Epidermal melanocyte (primary cell): ENCODE results near the gene GINS1.

ENCODE experiments used
- DNase-seq: peaks from one replicate; pipeline ENCODE4 v3.0.0; 2011; ENCODE audit warnings: low spot score; ENCODE audit not compliant: insufficient read length

The GINS1 gene

GRCh38 chr20:25493137-25493536, 85.7 kb downstream of the GINS1 start:
- no peak for DNase-seq

GRCh38 chr20:25493748-25494505, 86.5 kb downstream of the GINS1 start:
- DNase-seq: no peak

- DNase-seq: no peak
These were observed 87.2 kb downstream of the GINS1 start for GRCh38 chr20:25494506-25495188.

- no peak for DNase-seq
These were observed 87.8 kb downstream of the GINS1 start for GRCh38 chr20:25495189-25495824.

GRCh38 chr20:25496165-25496967, 88.9 kb downstream of the GINS1 start:
- DNase-seq: no peak

- DNase-seq: no peak
These were observed 89.5 kb downstream of the GINS1 start for GRCh38 chr20:25496968-25497401.

GRCh38 chr20:25497586-25498279, 90.3 kb downstream of the GINS1 start:
- DNase-seq: no peak
